H9 (cell line): ENCODE results near the gene MRPL43. TPM values are rescaled to one million over a fixed set of nuclear protein-coding genes. Genes with fewer than 3 reads are reported as not detected.
A peak's percentile ranks its signal among the peaks of the same experiment; 100 is the strongest.

Source experiments
- DNase-seq: peaks from one replicate; pipeline ENCODE4 v3.0.0-alpha.2; 2017
- H2AFZ ChIP-seq: one replicate; pipeline ENCODE4 v1.6.1; 2013; ENCODE audit warnings: mild to moderate bottlenecking, low read length, control low read depth, moderate library complexity
- H2AK5ac ChIP-seq: 2 replicates; pipeline ENCODE4 v1.6.1; 2013; ENCODE audit warnings: low read length, control low read depth, mixed read lengths; ENCODE audit not compliant: insufficient read length
- H2BK120ac ChIP-seq: one replicate; pipeline ENCODE4 v1.6.1; 2013; ENCODE audit warnings: low read depth, mild to moderate bottlenecking, low read length, control low read depth, inconsistent platforms; ENCODE audit not compliant: poor library complexity, severe bottlenecking
- H2BK12ac ChIP-seq: 2 replicates; pipeline ENCODE4 v1.6.1; 2013; ENCODE audit warnings: low read length, control low read depth, mixed read lengths, low read depth; ENCODE audit not compliant: insufficient read length
- H2BK15ac ChIP-seq: 2 replicates; pipeline ENCODE4 v1.6.1; 2013; ENCODE audit warnings: low read depth, low read length, control low read depth
- H2BK20ac ChIP-seq: one replicate; pipeline ENCODE4 v1.6.1; 2013; ENCODE audit warnings: low read depth, mild to moderate bottlenecking, low read length, control low read depth, inconsistent platforms; ENCODE audit not compliant: poor library complexity, severe bottlenecking
- H2BK5ac ChIP-seq: 2 replicates; pipeline ENCODE4 v1.6.1; 2013; ENCODE audit warnings: low read length, control low read depth, mixed read lengths; ENCODE audit not compliant: insufficient read length
- H3K14ac ChIP-seq: 2 replicates; pipeline ENCODE4 v1.6.1; 2013; ENCODE audit warnings: low read length, control low read depth; ENCODE audit not compliant: insufficient read depth
- H3K18ac ChIP-seq: 2 replicates; pipeline ENCODE4 v1.6.1; 2013; ENCODE audit warnings: low read depth, mild to moderate bottlenecking, mixed read lengths, low read length, control low read depth; ENCODE audit not compliant: insufficient read length
- H3K23ac ChIP-seq: 2 replicates; pipeline ENCODE4 v1.6.1; 2013; ENCODE audit warnings: low read length, control low read depth, mixed read lengths, low read depth; ENCODE audit not compliant: insufficient read length
- H3K23me2 ChIP-seq: 2 replicates; pipeline ENCODE4 v1.6.1; 2013; ENCODE audit warnings: low read depth, mild to moderate bottlenecking, mixed read lengths, low read length, control low read depth; ENCODE audit not compliant: insufficient read length, poor library complexity, severe bottlenecking
- H3K27ac ChIP-seq: 2 replicates; pipeline ENCODE4 v1.5.1; 2013; ENCODE audit warnings: low read length, control low read depth, mixed read lengths, low read depth; ENCODE audit not compliant: insufficient read length
- H3K27me3 ChIP-seq: 2 replicates; pipeline ENCODE4 v1.6.1; 2013; ENCODE audit warnings: low read length, control low read depth, inconsistent platforms; ENCODE audit not compliant: insufficient read depth
- H3K4ac ChIP-seq: 2 replicates; pipeline ENCODE4 v1.6.1; 2013; ENCODE audit warnings: low read depth, mild to moderate bottlenecking, control low read depth, inconsistent platforms, low read length, moderate library complexity
- H3K4me1 ChIP-seq: 2 replicates; pipeline ENCODE4 v1.6.1; 2013; ENCODE audit warnings: low read length, control low read depth, inconsistent platforms; ENCODE audit not compliant: insufficient read depth
- H3K4me2 ChIP-seq: 2 replicates; pipeline ENCODE4 v1.6.1; 2013; ENCODE audit warnings: low read length, control low read depth, mixed read lengths; ENCODE audit not compliant: insufficient read length, insufficient read depth
- H3K56ac ChIP-seq: 2 replicates; pipeline ENCODE4 v1.6.1; 2013; ENCODE audit warnings: low read depth, mild to moderate bottlenecking, mixed read lengths, low read length, control low read depth; ENCODE audit not compliant: insufficient read length
- H3K79me1 ChIP-seq: 2 replicates; pipeline ENCODE4 v1.6.1; 2013; ENCODE audit warnings: low read depth, mild to moderate bottlenecking, moderate library complexity, low read length, control low read depth, inconsistent platforms; ENCODE audit not compliant: insufficient read depth, poor library complexity, severe bottlenecking
- H3K79me2 ChIP-seq: 2 replicates; pipeline ENCODE4 v1.6.1; 2013; ENCODE audit warnings: low read length, control low read depth, inconsistent platforms; ENCODE audit not compliant: insufficient read depth
- H3K9ac ChIP-seq: 2 replicates; pipeline ENCODE4 v1.6.1; 2013; ENCODE audit warnings: low read length, control low read depth, mixed read lengths; ENCODE audit not compliant: insufficient read length; ENCODE audit errors: extremely low read depth
- H3K9me3 ChIP-seq: one replicate; pipeline ENCODE4 v1.6.1; 2013; ENCODE audit warnings: low read depth, low read length, inconsistent platforms; ENCODE audit not compliant: control insufficient read depth
- H3T11ph ChIP-seq: one replicate; pipeline ENCODE4 v1.6.1; 2013; ENCODE audit warnings: mild to moderate bottlenecking, low read length, control low read depth, inconsistent platforms
- H4K20me1 ChIP-seq: one replicate; pipeline ENCODE4 v1.6.1; 2013; ENCODE audit not compliant: control insufficient read depth, insufficient read length, insufficient read depth
- H4K5ac ChIP-seq: 2 replicates; pipeline ENCODE4 v1.6.1; 2013; ENCODE audit warnings: low read depth, mild to moderate bottlenecking, mixed read lengths, low read length, control low read depth; ENCODE audit not compliant: insufficient read length
- H4K8ac ChIP-seq: replicated peaks from 2 replicates; pipeline ENCODE4 v1.6.1; 2013; ENCODE audit warnings: low read length, control low read depth, mixed read lengths, low read depth; ENCODE audit not compliant: insufficient read length
- H4K91ac ChIP-seq: 2 replicates; pipeline ENCODE4 v1.6.1; 2013; ENCODE audit warnings: low read depth, mild to moderate bottlenecking, moderate library complexity, mixed read lengths, low read length, control low read depth; ENCODE audit not compliant: insufficient read length
- H3K27ac Mint-ChIP-seq, 3 experiments: 2 replicates in 2 of 3; 3 replicates in 1 of 3; pipeline ENCODE4 v1.8.0; 2020 to 2021; ENCODE audit warnings: mixed read lengths in 3 of 3, mild to moderate bottlenecking in 1 of 3, moderate library complexity in 1 of 3
- H3K27me3 Mint-ChIP-seq: 2 replicates; pipeline ENCODE4 v1.8.0; 2021; ENCODE audit warnings: low read depth, mild to moderate bottlenecking, moderate library complexity, mixed read lengths
- H3K36me3 Mint-ChIP-seq, 3 experiments: 2 replicates in 2 of 3; 3 replicates in 1 of 3; pipeline ENCODE4 v1.8.0; 2020 to 2021; ENCODE audit warnings: low read depth in 3 of 3, mixed read lengths in 3 of 3; ENCODE audit not compliant: insufficient read depth in 1 of 3
- H3K4me1 Mint-ChIP-seq, 2 experiments: 2 replicates each; pipeline ENCODE4 v1.8.0; 2020; ENCODE audit warnings: mixed read lengths in 2 of 2
- H3K4me3 Mint-ChIP-seq, 2 experiments: 2 replicates in 1 of 2; 3 replicates in 1 of 2; pipeline ENCODE4 v1.8.0; 2020 to 2021; ENCODE audit warnings: mild to moderate bottlenecking in 2 of 2, mixed read lengths in 2 of 2, moderate library complexity in 1 of 2
- H3K9me3 Mint-ChIP-seq, 2 experiments: 2 replicates in 1 of 2; 3 replicates in 1 of 2; pipeline ENCODE4 v1.8.0; 2020; ENCODE audit warnings: mild to moderate bottlenecking in 2 of 2, mixed read lengths in 2 of 2, moderate library complexity in 1 of 2
- WGBS: extraction: QIAGEN DNeasy Blood & Tissue Kit; methylation state at CpG from one replicate; pipeline ENCODE4 v1.1.7; 2013; ENCODE audit warnings: missing lambda C conversion rate, low lambda C conversion rate, mixed read lengths; ENCODE audit not compliant: insufficient read length; ENCODE audit errors: extremely low coverage; 5-methylcytosine and 5-hydroxymethylcytosine counted together
- total RNA-seq: library from RNA; stranded (reverse); gene quantifications from 2 replicates; pipeline ENCODE4 v1.2.1, GENCODE V29; 2021
- TF ChIP-seq, protein P1 (sequence below): fragments of 200-600 bp; sonication (generic); conservative IDR thresholded peaks from 3 replicates; pipeline ENCODE4 v1.8.0; 2021; ENCODE audit warnings: antibody characterized with exemption, mild to moderate bottlenecking

MRPL43 gene
- total RNA-seq, 1 experiment from 2014 or later: 70.3 TPM

DNA sequence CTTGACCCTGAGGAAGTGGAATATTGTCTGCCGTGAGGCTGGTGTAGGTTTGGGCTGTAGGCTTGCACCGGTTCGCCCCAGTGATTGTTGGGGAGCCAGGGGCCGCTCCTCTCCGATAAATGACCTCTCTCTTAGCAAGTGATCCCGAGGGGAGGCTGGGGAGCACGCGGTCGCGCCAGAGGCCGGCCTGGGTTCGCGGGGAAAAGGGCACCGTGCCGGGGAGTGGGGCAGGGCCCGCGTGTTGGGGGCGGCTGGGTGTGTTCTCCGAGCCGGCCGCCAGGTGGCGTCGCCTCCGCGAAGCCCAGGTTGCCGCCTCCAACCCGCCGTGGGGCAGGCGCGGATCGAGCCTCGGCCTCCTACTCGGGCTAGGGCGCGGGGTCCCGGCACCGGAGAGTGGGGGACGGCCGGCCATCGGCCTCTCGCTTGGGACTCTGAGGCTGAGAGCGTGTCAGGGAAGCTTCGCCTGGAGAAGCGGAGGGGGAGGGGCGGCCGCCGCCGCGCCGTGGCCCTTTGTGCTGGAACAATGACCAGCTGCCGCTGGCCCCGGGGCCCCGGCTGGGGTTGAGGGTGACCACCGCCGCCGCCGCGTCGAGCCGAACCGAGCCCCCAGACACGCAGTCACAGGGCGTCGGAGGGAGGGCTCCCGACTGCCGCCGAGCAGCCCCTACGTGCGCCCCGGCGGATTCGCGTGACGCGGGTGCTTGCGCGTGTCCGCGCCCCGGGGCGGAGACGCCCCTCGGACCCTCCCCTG lies 11.9 kb upstream of the MRPL43 start:
- Histone ChIP-seq H2BK120ac (no peak overlapping the region), H3K18ac (peak overlapping the region; percentile 82), H4K91ac (no peak overlapping the region), H3K4me1 (peaks cover 2% of the 10 kb centered on the region; the same call in 1 of the 2 replicates), H4K5ac (no peak overlapping the region), H3K4ac (no peak overlapping the region), H3K79me1 (no peaks in the 10 kb centered on the region), H3K27me3 (no peaks in the 10 kb centered on the region), H2AK5ac (no peak overlapping the region), H3K23me2 (peaks cover 33% of the 10 kb centered on the region), H3K56ac (no peak overlapping the region), H3K4me2 (peak overlapping the region; percentile 98), H4K20me1 (no peaks in the 10 kb centered on the region), H2BK5ac (no peak overlapping the region), H2BK20ac (no peak overlapping the region), H3K14ac (peak overlapping the region; percentile 68), H3K9me3 (no peaks in the 10 kb centered on the region), H4K8ac (no peak overlapping the region), H3K23ac (no peak overlapping the region), H3K79me2 (no peaks in the 10 kb centered on the region; the same call in 1 of the 2 replicates), H2AFZ (no peak overlapping the region), H3K9ac (peak overlapping the region; percentile 62), H2BK15ac (no peak overlapping the region), H2BK12ac (no peak overlapping the region), H3K27ac (peak overlapping the region; percentile 14), H3T11ph (no peak overlapping the region)
- Mint-ChIP-seq H3K9me3 (no peaks in the 10 kb centered on the region; a peak in 2 of 5 replicates), H3K27ac (peak overlapping the region; percentile 16 to 71 (median 46); a peak in 5 of 7 replicates), H3K4me3 (peak overlapping the region; percentile 72 to 84), H3K4me1 (peaks cover 35 to 39% of the 10 kb centered on the region in 2 experiments), H3K27me3 (no peaks in the 10 kb centered on the region), H3K36me3 (peaks cover 16 to 28% (median 25%) of the 10 kb centered on the region in 3 experiments)
- WGBS: no CpG with 5 or more reads among the region's 83 CpGs
- peak; percentile 75 for DNase-seq
- TF ChIP-seq, protein P1, sequence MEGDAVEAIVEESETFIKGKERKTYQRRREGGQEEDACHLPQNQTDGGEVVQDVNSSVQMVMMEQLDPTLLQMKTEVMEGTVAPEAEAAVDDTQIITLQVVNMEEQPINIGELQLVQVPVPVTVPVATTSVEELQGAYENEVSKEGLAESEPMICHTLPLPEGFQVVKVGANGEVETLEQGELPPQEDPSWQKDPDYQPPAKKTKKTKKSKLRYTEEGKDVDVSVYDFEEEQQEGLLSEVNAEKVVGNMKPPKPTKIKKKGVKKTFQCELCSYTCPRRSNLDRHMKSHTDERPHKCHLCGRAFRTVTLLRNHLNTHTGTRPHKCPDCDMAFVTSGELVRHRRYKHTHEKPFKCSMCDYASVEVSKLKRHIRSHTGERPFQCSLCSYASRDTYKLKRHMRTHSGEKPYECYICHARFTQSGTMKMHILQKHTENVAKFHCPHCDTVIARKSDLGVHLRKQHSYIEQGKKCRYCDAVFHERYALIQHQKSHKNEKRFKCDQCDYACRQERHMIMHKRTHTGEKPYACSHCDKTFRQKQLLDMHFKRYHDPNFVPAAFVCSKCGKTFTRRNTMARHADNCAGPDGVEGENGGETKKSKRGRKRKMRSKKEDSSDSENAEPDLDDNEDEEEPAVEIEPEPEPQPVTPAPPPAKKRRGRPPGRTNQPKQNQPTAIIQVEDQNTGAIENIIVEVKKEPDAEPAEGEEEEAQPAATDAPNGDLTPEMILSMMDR: peak; percentile 98
